Measurements from ENCODE around the gene NGLY1.

NGLY1 gene

GRCh38 chr3:25821746-25822573, 38.7 kb upstream of the NGLY1 start:
- in situ Hi-C loops (cut with HindIII; ENCODE audit: low sequenced_read_pairs) = no loop called here
- no peak overlapping the region for H3K4me3 ChIP-seq (ENCODE audit: low read depth, low read length)
- no peak for TF ChIP-seq CTCF (IDR thresholded peaks at IDR 0.05; ENCODE audit: low read depth, low read length, missing control alignments)
- no peak for DNase-seq (ENCODE audit: low read depth)

GRCh38 chr3:25820816-25821486, 37.7 kb upstream of the NGLY1 start:
- H3K4me3 ChIP-seq (ENCODE audit: low read depth, low read length) = no peak overlapping the region
- DNase-seq (ENCODE audit: low read depth) = no peak
- TF ChIP-seq CTCF (IDR thresholded peaks at IDR 0.05; ENCODE audit: low read depth, low read length, missing control alignments) = no peak
- in situ Hi-C loops (cut with HindIII; ENCODE audit: low sequenced_read_pairs) = no loop called here

- in situ Hi-C loops (cut with HindIII; ENCODE audit: low sequenced_read_pairs) = no loop called here
- no peak for TF ChIP-seq CTCF (IDR thresholded peaks at IDR 0.05; ENCODE audit: low read depth, low read length, missing control alignments)
- H3K4me3 ChIP-seq (ENCODE audit: low read depth, low read length) = no peak overlapping the region
- DNase-seq (ENCODE audit: low read depth) = peak; percentile 98
These were observed 37.1 kb upstream of the NGLY1 start for GRCh38 chr3:25820366-25820765.

GRCh38 chr3:25818335-25818734, 35.1 kb upstream of the NGLY1 start:
- no peak for DNase-seq (ENCODE audit: low read depth)
- TF ChIP-seq CTCF (IDR thresholded peaks at IDR 0.05; ENCODE audit: low read depth, low read length, missing control alignments) = no peak
- H3K4me3 ChIP-seq (ENCODE audit: low read depth, low read length) = no peak overlapping the region
- in situ Hi-C loops (cut with HindIII; ENCODE audit: low sequenced_read_pairs) = no loop called here

GRCh38 chr3:25817638-25818037, 34.4 kb upstream of the NGLY1 start:
- TF ChIP-seq CTCF (IDR thresholded peaks at IDR 0.05; ENCODE audit: low read depth, low read length, missing control alignments) = no peak
- H3K4me3 ChIP-seq (ENCODE audit: low read depth, low read length) = no peak overlapping the region
- in situ Hi-C loops (cut with HindIII; ENCODE audit: low sequenced_read_pairs) = no loop called here
- DNase-seq (ENCODE audit: low read depth) = no peak

GRCh38 chr3:25817107-25817506, 33.9 kb upstream of the NGLY1 start:
- DNase-seq (ENCODE audit: low read depth) = no peak
- no peak overlapping the region for H3K4me3 ChIP-seq (ENCODE audit: low read depth, low read length)
- in situ Hi-C loops (cut with HindIII; ENCODE audit: low sequenced_read_pairs) = no loop called here
- no peak for TF ChIP-seq CTCF (IDR thresholded peaks at IDR 0.05; ENCODE audit: low read depth, low read length, missing control alignments)
